IMR-90 (cell line): Measurements from ENCODE around the gene ITGA2.

ENCODE experiments used
- BHLHE40 ChIP-seq: fragments of 150-350 bp; IDR thresholded peaks from 2 replicates; pipeline ENCODE4 v1.6.1; 2016; ENCODE audit warnings: mild to moderate bottlenecking, low read depth, low read length
- CEBPB ChIP-seq: IDR thresholded peaks from 2 replicates; pipeline ENCODE4 v1.6.1; 2012; ENCODE audit warnings: low read depth, low read length, improper control_type of control experiment
- CHD1 ChIP-seq: IDR thresholded peaks from 2 replicates; pipeline ENCODE4 v1.6.1; 2012; ENCODE audit warnings: low read depth, low read length, improper control_type of control experiment
- ELK1 ChIP-seq: fragments of 150-350 bp; IDR thresholded peaks from 2 replicates; pipeline ENCODE4 v1.6.1; 2016; ENCODE audit warnings: low read depth, mild to moderate bottlenecking, low read length, moderate library complexity, borderline replicate concordance
- MAZ ChIP-seq: IDR thresholded peaks from 2 replicates; pipeline ENCODE4 v1.6.1; 2012; ENCODE audit warnings: low read depth, mild to moderate bottlenecking, low read length, improper control_type of control experiment, moderate library complexity, borderline replicate concordance
- NFE2L2 ChIP-seq: fragments of 150-350 bp; IDR thresholded peaks from 2 replicates; pipeline ENCODE4 v1.6.1; 2016; ENCODE audit warnings: low read depth, mild to moderate bottlenecking, low read length
- POLR2A ChIP-seq: IDR thresholded peaks from 2 replicates; pipeline ENCODE4 v1.6.1; 2012; ENCODE audit warnings: mild to moderate bottlenecking, low read depth, low read length
- RAD21 ChIP-seq: IDR thresholded peaks from 2 replicates; pipeline ENCODE4 v1.6.1; 2012; ENCODE audit warnings: low read length, improper control_type of control experiment
- RFX5 ChIP-seq: IDR thresholded peaks from 2 replicates; pipeline ENCODE4 v1.8.0; 2012; ENCODE audit warnings: low read depth, mild to moderate bottlenecking, low read length, moderate library complexity
- SMC3 ChIP-seq: fragments of 150-350 bp; IDR thresholded peaks from 2 replicates; pipeline ENCODE4 v1.6.1; 2016; ENCODE audit warnings: low read depth, mild to moderate bottlenecking, antibody characterized with exemption, low read length, moderate library complexity
- USF2 ChIP-seq: fragments of 150-350 bp; IDR thresholded peaks from 2 replicates; pipeline ENCODE4 v1.6.1; 2017; ENCODE audit warnings: mild to moderate bottlenecking, antibody characterized with exemption, low read length, low read depth
- TF ChIP-seq, protein P1 (sequence below): conservative IDR thresholded peaks from 2 replicates; pipeline ENCODE4 v1.5.1; 2012; ENCODE audit warnings: mild to moderate bottlenecking, low read depth, low read length, improper control_type of control experiment

DNA sequence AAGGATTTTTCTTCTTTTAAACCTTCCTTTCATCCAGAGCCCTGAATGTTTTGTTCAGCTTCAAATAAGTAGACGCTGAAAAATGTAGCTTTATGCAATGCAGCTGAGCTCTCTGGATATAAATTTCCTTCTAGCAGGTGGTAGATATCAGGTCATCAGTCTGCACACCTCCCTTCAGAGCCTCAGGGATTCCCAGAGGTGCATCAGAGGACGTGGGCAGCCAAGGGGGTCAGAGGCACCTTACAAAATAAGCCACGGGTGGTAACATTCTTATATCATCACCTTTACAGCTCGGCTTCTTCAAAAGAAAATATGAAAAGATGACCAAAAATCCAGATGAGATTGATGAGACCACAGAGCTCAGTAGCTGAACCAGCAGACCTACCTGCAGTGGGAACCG is 101.1 kb downstream of the ITGA2 start:
- no peak for TF ChIP-seq POLR2A
- TF ChIP-seq, protein P1, sequence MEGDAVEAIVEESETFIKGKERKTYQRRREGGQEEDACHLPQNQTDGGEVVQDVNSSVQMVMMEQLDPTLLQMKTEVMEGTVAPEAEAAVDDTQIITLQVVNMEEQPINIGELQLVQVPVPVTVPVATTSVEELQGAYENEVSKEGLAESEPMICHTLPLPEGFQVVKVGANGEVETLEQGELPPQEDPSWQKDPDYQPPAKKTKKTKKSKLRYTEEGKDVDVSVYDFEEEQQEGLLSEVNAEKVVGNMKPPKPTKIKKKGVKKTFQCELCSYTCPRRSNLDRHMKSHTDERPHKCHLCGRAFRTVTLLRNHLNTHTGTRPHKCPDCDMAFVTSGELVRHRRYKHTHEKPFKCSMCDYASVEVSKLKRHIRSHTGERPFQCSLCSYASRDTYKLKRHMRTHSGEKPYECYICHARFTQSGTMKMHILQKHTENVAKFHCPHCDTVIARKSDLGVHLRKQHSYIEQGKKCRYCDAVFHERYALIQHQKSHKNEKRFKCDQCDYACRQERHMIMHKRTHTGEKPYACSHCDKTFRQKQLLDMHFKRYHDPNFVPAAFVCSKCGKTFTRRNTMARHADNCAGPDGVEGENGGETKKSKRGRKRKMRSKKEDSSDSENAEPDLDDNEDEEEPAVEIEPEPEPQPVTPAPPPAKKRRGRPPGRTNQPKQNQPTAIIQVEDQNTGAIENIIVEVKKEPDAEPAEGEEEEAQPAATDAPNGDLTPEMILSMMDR = no peak
- TF ChIP-seq RFX5 = no peak
- no peak for TF ChIP-seq ELK1
- no peak for TF ChIP-seq USF2
- TF ChIP-seq CHD1 = no peak
- TF ChIP-seq RAD21 = no peak
- TF ChIP-seq BHLHE40 = no peak
- TF ChIP-seq SMC3 = no peak
- TF ChIP-seq CEBPB = no peak
- no peak for TF ChIP-seq MAZ
- no peak for TF ChIP-seq NFE2L2
